HG02678 (cell line): ENCODE results near the gene IL6R.

Source experiments
- ATAC-seq: cut with Tn5 transposase; IDR thresholded peaks from one replicate; pipeline ENCODE4 v1.9.1; 2021; ENCODE audit warnings: mild to moderate bottlenecking, moderate library complexity; ENCODE audit not compliant: unreplicated experiment

IL6R gene

DNA sequence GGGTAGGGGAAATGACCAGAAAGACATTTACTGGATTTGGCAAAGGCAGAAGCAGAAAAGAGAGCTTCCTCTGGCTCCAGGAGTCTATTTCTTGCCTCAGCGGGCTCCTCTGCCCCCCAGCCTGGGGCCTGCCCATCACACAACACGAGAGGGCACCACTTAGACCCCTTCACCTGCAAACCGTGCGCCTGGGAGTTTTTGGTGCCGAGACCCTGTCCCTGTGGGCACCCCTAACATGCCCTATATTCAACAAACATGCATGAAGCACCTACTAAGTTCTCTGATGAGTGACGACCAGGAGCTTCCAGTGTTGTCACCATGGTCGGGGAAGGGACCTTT, 18.8 kb downstream of the IL6R start:
- no peak for ATAC-seq

DNA sequence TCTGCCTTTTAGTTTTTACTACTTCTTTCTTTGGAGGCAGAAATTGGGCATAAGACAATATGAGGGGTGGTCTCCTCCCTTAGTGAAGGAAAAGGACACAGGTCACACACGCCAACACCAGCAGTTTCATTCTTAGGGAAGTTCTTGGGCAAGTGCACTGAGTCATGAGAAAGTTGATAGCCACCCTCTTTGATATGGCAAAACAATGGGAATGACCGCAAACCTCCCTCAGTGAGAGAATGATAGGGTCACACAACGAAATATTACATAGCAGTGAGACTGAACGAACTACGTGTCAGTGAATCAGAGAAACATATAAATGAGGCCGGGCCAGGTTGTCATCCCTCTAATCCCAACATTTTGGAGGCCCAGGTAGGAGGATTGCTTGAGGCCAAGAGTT, 20.0 kb downstream of the IL6R start:
- no peak for ATAC-seq

DNA sequence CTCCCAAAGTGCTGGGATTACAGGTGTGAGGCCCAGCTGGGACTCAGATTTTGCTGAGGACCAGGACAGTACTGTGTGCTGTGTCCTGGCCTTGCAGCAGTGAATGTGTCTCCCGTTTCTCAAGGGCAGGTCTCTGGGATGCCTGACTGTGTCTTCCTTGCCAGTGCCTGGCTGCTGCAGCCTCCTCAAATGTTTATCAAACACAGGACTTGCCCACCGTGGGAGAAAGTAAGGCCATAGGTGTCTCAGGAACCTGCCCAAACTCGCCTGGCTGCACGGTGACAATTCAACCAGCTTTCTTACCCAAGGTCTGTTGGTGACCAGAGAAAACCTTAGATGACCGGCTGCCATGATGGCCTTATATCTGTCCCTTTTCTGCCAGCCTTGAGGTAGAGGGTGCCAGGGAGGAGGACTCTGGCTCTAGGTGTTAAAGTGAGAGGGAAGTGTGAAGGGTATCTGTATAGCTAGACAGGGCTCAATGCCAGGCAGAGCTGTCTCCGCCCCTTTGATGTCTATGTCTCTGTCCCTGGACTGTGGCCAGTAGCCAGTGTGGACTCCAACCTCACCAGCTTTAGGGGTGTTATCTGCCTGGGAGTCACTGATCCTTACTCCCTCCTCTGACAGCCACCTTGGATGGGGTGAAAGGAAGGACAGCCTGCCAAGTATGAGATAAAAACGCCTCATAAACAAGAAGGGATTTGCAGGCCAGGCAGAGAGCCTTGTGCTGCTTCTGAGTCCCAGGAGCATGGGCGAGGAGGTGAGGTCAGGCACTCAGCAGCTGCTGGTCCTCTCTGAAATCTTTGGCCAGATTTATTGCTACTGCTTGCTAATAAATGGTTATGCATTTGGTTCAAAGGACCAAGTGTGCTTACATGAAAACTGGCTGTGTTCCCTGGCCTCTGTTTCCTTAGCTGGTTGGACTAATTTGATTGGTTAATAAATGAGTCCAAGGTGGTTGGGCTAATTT, 22.3 kb downstream of the IL6R start:
- no peak for ATAC-seq

DNA sequence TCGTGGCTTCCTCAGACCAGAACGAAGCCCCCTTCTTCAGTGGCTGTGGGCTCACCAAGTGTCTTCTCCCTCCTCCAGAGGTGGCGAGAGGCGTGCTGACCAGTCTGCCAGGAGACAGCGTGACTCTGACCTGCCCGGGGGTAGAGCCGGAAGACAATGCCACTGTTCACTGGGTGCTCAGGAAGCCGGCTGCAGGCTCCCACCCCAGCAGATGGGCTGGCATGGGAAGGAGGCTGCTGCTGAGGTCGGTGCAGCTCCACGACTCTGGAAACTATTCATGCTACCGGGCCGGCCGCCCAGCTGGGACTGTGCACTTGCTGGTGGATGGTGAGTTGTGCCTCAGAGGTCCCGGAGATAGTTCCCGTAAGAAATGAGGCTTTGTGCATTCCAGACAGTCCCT, 24.0 kb downstream of the IL6R start:
- ATAC-seq: no peak

DNA sequence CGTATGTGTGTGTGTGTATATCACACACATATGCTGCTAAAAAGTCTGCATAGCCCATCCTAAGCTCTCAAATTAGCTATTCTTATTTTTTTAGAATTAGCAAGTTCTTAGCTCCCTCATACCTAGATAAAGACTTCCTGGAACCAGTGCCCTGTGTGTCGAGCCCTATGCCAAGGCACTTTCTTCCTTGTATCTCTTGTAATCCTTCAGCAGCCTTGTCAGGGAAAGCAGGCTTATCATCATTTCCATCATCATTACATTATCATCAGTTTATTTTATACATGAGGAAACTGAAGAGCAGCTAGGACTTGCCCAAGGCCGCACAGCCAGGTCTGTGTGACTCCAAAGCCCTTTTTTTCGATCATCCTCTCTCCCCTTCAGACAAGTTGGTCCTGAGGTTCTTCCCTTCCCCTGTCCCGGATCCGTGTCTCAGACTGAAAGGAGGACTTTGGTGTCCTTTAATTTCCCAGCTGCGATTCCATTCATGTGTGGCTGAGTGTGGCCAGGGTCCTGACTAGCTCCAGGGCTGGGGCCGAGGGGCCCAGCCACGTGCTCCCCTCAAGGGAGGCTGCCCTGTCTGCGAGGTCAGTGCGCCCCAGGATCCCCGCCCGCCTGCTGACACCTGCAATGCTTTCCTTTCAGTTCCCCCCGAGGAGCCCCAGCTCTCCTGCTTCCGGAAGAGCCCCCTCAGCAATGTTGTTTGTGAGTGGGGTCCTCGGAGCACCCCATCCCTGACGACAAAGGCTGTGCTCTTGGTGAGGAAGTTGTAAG, 24.9 kb downstream of the IL6R start:
- no peak for ATAC-seq

DNA sequence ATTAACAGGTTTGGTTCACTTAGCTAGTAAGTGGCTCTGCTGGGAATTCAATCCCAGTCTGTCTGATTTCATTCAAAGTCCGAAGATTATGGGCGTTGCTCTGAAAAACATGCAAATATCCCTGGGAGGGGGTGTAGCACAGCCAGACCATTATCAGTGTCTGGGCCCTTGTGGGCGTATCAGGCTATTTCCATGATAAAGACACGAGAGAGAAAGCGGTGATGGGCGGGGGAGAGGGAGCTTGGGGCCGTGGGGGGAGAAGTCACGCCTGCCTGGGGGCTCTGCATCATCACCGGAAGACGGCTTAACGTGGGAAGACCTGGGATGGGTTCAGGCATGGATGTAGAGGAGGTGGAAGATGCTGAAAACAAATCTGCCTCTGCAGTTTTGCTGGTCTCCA, 25.8 kb downstream of the IL6R start:
- ATAC-seq: no peak

DNA sequence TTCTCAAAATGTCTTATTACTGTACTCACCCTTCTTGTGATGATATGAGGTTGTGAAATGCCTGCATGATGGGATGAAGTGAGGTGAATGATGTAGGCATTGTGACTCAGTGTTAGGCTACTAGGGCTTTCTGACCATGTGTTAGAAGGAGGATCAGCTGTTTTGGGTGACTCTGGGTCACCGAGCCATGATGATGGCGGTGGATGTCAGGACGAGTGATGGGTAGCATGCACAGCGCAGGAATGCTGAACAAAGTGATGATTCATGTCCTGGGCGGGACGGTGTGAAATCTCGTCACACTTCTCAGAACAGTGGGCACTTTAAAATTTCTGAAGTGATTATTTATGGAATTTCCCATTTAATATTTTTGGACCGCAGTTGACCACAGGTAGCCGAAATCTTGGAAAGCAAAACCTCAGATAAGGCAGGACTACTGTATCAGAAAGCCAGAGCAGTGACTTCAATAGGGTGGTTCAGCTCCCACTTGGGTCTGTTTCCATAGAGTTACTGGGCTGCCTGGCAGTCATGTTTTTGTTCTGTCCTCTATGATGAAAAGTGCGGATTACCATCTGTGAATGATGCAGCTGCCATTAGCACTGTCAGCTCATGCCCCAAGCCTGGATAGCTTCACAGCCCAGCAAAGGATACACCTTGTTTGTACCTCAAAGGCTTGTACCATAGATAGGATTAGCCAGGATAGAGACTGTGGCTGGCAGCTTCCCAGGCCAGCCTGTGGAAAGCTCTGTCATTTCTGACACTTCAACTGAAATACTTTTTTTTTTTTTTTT, 26.6 kb downstream of the IL6R start:
- ATAC-seq: no peak

DNA sequence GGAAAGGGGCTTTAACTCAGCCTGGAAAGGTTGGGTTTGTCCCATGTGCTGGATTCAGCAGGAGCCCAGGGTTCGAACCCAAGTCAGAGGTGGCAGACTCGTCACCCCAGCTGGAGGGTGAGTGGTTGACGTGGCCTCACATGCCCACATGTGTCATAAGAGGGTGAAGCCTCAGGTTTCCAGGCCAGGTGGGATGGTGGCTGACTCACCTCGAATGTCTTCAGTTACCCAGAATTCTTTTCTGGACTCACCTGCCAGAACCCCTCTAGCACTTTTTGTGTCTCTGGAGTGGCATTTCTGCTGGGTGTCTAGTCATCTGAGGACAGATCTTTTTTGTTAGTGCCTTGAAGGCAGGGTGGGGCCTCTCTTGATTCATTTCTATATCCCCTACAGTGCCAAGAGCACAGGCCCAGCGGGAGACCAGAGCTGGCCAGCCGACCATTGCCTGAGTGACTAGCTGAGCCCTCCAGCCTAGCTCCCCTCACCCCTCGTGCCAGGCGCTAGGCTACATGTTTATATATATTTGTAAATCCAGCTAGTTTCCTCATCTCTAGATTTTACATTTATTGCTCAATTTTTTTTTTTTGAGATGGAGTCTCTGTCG, 28.1 kb downstream of the IL6R start:
- no peak for ATAC-seq

DNA sequence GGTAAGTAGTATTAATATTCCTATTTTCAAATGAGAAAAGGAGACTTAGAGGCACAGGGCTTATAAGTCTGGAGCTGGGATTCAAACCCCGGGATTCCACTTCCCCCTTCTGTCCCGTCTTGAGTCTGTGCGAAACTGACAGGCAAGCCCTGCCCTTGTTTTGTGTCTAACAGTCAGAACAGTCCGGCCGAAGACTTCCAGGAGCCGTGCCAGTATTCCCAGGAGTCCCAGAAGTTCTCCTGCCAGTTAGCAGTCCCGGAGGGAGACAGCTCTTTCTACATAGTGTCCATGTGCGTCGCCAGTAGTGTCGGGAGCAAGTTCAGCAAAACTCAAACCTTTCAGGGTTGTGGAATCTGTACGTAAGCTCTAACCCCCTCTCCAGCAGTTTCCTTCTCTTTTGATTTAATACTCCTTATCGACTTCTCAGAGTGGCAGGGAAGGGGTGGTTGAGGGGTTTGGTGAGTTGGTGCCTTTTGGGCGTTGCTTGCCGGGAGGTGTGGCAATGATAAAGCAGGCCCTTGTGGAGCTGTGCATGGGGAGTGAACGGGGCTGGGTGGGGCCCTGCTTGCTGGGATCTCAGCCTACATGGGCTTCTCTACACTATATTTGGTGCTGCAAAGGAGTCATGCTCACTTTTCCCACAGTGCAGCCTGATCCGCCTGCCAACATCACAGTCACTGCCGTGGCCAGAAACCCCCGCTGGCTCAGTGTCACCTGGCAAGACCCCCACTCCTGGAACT, 29.4 kb downstream of the IL6R start:
- no peak for ATAC-seq

DNA sequence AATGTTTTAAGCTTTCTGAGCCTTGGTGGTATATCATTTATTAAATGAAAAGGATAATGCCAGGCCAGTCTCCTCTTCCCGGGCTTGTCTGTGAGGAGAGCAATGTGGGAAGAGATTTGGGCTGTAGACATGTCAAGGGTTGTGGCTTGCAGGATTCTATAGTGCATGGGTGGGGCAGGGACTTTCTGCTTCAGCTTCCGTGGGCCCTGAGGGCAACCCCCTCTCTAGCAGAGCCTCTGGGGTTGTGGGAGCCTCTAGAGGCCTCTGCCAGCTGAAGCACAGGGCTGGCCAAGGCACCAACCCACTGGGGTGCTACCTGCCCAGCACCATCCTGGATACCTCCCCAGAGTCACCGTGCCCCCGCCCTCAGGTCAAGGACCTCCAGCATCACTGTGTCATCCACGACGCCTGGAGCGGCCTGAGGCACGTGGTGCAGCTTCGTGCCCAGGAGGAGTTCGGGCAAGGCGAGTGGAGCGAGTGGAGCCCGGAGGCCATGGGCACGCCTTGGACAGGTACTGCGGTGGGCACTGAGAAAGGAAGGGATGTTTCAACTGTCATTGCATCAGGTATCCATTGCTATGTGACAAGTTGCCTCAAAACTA, 30.6 kb downstream of the IL6R start:
- ATAC-seq: no peak

DNA sequence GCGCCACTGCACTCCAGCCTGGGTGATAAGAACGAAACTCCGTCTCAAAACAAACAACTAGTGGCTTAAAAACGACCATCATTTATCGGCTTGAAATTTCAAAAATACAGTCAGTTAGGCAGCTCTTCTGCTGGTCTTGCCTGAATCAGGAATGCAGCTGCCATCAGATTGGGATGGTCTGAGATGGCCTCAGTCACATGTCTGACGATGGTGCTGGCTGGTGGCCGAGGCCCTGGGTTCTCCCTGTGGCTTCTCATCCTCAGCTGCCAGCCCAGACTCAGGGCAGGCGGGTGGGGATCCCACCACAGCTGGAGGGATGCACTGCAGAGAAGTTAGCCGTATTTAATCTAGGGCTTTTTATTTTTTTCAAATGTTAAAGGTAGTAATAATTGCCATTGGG, 31.3 kb downstream of the IL6R start:
- no peak for ATAC-seq

DNA sequence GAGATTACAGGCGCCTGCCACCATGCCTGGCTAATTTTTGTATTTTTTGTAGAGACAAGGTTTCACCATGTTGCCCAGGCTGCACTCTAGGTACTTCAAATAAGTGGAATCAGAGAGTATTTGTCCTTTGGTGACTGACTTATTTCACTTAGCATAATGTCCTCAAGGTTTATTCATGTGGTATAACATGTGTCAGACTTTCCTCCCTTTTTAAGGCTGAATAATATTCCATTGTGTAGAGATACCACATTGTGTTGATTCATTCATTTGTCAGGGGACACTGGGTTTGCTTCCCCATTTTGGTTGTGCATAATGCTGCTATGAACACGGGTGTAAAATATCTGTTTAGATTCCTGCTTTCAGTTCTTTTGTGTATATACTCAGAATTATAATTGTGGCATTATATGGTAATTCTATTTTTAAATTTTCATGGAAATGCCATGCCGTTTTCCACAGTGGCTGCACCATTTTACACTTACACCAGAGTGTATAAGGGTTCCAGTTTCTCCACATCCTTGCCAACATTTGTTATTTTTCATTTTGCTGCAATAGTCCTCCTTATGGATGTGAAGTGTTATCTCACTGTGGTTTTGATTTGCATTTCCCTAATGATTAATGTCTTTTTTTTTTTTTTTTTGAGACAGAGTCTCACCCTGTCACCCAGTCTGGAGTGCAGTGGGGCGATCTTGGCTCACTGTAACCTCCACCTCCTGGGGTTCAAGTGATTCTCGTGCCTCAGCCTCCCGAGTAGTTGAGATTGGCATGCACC, 35.1 kb downstream of the IL6R start:
- ATAC-seq: no peak

DNA sequence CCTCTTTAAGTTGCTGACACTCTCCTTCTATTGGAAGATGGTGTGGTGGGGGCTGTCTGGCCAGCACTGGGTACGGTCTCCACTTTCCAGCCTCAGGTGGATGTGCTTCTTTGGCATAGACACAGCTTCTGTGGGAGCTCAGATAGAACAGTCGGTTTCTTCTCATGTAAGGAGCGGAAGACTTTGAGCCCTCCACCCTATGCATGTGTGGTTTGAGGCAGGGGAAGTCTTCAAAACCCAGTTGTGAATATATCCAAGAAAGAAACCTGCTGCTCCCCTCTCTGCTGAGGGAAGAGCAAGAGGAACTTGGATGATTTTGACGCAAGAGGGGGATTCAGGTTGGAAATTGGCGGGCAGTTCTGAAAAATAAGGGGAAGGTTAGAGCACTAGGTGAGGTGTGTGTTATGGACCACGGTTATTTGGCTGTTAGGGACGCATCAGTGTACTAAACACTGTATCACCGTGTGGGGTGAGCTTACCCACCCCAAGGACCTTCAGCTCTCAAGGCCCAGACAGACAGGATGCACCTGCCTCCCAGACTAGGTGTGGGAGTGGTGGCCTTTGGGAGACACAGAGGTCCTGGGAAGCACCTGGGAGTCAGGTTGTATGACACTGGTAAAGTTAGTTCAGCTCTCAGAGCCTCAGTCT, 36.2 kb downstream of the IL6R start:
- no peak for ATAC-seq

DNA sequence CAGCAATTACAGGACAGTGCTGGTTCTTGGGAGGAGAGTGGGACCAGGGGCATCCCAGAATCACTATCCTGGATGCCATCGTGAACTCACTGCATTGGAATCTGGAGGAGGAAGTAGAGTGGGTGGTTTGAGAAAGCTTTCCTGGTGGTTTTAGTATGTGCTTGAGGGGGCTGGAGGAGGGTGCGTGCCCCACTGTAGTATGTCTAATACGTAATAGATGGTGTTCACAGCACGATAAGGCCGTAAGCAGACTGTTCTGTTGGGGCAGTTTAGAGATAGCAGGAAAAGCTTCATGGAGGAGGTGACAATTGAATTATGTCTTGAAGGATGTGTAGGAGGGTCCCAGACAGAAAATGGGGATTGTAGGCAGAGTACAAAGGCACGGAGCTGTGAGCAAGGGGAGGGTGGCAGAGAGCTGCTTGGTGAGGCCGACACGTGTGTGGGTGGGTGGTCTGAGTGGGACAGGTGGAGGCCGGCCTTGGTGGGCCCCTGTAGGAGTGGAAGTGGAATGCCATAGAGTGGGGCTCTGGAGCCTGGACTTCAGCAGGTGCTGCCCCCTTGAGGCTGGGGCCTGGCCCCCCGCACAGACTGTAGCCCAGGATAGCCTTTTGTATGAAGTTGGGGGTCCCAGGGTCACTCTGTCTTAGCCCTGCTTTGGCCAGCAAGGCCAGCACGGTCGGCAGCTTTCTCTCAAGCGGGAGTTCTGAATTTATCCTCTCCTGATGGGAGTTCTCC, 37.0 kb downstream of the IL6R start:
- no peak for ATAC-seq

DNA sequence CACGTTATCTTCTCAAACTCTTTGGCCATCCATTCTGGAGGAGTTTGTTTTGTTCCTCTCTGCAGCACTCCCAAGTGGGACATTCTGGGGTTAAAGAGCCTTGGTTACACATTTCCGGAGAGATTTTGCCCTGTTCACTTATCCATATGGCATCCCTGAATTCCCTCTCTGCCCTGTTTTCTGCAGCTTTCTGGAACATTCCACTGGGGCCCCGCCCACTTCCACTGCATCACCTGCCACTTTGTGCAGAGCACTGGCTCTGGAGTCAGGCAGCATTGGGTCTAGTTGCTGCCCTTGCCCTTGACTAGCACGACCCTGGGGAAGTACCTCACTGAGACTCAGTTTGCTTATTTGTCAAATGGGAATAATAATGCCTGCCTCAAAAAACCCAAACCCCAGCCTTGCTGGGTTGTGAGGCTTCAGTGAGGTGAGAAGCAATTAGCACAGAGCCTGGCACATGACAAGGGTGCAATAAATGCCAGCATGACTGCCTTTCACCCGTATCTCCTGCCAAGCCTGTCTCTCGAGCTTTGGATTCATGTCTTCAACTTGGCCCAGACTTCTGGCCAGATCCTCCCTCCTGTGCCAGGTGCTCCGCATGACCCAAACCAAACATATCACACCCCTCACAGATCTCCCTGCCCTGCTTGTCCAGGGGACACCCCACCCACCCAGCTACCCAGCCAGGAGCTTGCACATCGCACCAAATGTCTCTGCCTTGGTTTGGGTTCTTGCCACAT, 38.3 kb downstream of the IL6R start:
- no peak for ATAC-seq

DNA sequence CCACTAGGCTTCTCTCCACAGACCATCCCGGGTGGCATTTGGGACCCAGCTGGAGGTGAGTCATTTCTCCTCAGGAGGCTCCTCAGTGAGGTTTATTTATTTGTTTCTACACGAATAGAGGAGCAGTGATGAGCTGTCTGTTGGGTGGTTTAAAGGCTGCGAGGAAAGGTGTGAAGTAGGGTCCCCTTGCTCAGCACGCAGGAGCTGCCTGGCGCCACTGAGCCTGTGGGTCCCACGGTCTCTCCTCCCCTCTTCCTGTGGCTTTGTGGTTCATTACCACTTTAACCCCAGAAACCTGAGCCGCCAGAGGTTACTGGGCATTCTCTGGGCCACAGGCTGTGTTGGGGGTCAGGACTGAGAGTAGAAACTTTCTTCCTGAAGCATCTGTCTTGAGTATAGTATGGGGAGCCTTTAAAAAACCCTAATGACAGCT, 39.9 kb downstream of the IL6R start:
- ATAC-seq: peak; percentile 74

DNA sequence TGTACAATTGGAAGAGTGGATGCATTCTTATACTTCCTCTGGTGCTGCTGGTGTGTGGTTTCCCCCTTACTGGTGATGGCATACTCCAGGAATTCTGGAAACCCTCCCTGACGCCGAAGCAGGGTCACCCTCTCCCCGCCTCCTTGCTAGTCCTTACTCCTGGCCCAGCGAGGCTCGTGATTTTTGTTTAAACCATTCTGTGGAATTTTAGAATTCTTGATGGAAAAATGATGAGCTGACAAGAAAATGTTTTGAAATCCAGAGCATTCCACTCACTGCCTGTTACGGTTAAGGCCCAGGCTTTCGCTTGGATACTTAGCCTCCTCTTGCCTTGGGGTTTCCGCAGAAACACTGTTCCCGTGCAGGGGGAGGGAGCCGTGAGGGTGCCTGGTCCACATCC, 41.1 kb downstream of the IL6R start:
- ATAC-seq: no peak
